ENCODE data around the gene ARHGEF26.
"Not testable (repeated sequence)": the region's sequence is repeated elsewhere in the genome, so short reads cannot be mapped to it uniquely, and the experiment has no call there.

The ARHGEF26 gene, protein sequence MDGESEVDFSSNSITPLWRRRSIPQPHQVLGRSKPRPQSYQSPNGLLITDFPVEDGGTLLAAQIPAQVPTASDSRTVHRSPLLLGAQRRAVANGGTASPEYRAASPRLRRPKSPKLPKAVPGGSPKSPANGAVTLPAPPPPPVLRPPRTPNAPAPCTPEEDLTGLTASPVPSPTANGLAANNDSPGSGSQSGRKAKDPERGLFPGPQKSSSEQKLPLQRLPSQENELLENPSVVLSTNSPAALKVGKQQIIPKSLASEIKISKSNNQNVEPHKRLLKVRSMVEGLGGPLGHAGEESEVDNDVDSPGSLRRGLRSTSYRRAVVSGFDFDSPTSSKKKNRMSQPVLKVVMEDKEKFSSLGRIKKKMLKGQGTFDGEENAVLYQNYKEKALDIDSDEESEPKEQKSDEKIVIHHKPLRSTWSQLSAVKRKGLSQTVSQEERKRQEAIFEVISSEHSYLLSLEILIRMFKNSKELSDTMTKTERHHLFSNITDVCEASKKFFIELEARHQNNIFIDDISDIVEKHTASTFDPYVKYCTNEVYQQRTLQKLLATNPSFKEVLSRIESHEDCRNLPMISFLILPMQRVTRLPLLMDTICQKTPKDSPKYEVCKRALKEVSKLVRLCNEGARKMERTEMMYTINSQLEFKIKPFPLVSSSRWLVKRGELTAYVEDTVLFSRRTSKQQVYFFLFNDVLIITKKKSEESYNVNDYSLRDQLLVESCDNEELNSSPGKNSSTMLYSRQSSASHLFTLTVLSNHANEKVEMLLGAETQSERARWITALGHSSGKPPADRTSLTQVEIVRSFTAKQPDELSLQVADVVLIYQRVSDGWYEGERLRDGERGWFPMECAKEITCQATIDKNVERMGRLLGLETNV

DNA sequence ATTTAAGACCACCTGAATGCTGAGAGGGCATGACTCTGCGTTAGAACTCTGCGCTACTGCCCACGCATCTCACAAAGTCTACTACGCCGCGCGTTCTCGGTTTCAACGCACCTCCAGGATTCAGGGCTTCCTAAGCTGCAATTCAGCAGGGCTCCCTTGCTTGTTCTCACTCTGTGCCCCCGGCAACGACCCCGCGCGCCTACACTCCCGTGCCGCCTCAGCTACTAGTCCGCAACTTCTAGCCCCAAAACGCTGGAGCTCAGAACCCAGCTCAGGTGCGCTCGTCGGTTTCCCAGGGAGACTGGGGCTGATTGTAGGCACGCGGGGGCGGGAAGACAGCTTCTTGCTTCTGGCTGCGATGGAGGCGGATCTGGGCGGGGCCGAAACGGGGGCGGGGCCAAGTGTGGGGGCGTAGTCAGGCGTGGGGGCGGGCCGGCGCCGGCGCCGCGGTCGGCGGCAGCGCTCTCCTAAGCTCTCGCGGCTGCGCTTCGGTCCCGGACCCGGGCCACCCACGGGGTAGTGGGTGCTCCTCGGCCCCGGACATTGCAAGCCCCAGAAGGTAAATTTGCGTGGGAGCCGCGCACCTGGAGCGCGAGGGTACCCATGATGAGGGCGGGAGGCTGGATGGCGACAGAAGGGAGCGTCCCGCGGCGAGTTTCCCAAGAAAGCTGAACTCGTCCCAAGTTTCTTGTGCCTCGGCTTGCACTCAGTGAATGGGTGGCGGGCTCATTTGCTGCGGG lies at the start of gene ARHGEF26:
Gene ARHGEF26, plus strand, starts transcription at position 430 of the 740 bp plus-strand sequence. CDS start 603 bp downstream, outside the sequence.
- peak; percentile 77 for DNase-seq

DNA sequence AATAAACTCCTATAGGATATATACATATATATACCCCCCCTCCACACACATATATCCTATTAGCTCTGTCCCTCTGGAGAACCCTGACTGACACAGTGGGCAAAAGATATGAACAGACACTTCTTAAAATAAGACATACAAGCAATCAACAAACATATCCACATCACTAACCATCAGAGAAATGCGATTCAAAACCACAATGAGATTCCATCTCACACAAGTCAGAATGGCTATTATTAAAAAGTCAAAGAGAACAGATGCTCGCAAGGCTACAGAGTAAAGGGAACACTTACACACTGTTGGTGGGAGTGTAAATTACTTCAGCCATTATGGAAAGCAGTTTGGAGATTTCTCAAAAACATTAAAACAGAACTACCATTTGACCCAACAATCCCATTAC lies 46.2 kb upstream of the ARHGEF26 start:
- DNase-seq: no peak

DNA sequence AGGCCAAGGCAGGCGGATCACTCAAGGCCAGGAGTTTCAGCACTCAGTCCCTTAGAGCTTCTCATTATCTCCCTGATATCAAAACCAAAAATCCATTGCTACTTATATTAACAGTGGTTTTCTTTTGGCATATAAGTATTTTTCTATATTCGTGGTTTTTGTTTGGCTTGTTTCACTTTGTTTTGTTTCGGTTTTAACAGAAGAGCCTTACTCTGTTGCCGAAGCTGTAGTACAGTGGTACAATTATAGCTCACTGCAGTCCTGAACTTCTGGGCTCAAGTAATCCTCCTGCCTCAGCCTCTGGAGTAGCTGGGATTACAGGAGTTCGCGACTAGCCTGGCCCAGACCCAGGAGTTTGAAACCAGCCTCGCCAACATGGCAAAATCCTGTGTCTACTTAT lies 42.5 kb upstream of the ARHGEF26 start:
- no peak for DNase-seq

DNA sequence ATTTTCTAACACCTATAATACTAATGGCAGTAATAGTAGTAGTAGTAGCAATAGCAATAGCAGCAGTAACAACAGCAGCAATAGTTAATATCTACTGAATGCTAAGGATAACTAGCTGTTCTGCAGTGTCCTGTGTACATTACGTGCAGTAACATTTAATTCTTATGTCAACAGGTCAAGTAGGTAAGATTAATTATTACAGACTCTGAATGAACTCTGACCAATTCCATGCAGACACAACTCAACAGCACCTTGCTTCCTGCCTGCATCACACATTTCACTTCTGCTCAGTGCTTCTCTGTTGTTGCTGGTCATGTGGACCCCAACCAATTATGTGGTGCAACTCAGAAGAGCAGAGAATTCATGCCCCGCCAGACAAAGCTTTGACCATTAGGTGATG lies 39.9 kb upstream of the ARHGEF26 start:
- no peak for DNase-seq

DNA sequence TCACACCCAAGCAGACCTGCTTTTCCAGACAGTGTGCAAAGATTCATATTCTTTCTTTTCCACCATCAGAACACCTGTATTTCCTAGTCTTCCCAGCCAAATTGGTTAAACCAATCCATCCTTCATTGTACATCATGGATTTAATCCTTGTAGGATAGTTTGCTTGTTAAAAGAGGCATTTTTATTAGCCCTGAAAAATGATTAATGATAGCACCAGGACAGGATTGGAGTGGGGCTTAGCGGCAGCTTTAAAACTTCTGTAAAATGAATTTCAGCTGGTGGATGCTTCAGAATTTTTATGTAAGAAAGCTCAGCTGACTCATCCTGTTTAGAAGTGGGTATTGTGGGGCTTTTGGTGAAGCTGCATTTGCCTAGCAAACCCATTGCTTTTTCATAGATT lies 36.1 kb upstream of the ARHGEF26 start:
- no peak for DNase-seq

DNA sequence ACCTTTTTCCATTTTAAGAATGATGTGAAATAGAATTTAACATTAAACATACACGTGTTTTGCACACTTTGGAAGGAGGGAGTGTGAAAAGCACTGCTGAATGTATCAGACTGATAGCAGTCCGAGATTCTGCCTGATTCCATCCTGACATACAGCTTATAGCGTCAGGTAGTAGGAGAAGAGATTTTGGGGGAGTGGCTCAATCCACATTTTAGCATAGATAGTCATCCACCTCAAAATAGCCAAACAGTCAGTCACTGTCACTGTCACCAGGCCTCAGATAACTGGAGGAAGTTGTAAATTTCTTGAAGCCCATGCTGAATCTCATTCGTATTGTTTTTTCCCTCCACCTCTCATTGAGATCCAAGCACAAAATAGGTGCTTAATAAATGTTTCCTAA lies 35.4 kb upstream of the ARHGEF26 start:
- DNase-seq: no peak

DNA sequence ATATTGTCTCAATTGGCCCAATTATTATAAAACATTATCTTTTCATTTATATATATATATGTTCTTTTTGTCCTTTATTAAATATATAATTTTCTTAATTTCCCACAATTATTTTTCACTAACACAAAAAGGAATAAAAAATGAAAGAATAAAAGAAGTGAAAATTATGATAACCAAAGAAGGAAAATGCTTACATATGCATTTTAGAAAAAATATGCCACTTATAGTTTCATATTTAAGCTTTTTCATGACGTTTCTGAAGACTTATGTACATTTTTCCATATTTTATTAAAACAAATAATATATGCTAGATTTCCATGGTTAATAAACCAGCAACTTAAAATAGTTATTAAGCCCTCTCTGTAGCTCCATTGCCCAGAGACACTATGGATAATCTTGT lies 34.9 kb upstream of the ARHGEF26 start:
- DNase-seq: no peak

DNA sequence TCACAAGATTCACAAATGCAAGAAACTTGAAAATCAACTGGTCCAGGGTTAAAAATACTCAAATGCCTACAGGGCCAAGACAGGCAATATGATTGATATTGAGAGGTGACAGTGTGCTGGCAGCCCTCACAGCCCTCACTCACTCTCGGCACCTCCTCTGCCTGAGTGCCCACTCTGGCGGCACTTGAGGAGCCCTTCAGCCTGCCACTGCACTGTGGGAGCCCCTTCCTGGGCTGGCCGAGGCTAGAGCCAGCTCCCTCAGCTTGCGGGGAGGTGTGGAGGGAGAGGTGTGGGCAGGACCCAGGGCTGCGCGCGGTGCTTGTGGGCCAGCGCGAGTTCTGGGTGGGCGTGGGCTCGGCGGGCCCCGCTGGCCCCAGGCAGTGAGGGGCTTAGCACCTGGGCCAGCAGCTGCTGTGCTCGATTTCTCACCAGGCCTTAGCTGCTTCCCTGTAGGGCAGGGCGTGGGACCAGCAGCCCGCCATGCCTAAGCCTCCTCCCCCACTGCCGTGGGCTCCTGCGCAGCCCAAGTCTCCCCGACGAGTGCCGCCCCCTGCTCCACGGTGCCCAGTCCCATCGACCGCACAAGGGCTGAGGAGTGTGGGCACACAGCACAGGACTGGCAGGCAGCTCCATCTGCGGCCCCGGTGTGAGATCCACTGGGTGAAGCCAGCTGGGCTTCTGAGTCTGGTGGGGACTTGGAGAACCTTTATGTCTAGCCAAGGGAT lies 33.3 kb upstream of the ARHGEF26 start:
- not testable (repeated sequence) for DNase-seq

DNA sequence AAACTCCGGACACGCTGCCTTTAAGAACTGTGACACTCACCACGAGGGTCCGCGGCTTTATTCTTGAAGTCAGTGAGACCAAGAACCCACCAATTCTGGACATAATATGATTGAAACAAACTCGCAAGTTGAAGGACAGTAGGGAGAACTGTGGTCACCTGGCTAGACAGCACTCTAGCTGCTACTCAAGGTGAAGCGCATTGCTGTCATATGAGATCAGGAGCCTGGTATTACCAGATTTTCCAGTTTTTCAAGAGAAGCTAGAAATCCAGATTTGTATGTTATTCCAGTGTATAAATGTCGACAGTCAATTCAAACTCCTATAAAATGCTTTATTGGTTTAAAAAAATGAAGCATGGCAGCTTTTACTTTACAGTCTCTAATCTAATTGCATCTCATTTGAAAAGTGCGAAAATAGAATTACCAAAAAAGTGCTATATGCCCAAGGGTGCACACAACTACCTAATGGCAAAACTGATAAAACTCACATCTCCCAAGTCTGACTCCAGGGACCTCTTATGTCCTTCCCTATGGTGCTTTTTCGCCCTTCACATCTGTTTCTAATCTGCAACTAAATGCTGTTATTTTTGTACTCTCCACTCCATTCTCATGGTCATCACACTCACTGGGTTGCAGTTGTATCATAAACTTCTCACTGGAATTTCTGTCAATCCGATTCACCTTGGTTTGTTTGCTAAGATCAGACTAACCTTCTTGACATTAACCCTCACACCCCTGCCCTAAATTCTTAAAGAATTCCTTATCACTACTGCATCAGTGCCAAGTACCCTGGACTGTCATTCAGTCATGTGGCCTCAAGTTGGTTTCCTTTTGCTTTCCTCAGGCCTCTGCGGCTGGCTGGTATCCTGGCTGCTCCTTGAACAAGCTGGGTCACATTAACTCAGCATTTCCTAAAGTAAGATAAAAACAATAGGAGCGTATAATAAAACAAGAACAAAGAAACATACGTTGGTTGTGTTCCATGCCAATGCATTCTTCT lies 31.5 kb upstream of the ARHGEF26 start:
- no peak for DNase-seq

DNA sequence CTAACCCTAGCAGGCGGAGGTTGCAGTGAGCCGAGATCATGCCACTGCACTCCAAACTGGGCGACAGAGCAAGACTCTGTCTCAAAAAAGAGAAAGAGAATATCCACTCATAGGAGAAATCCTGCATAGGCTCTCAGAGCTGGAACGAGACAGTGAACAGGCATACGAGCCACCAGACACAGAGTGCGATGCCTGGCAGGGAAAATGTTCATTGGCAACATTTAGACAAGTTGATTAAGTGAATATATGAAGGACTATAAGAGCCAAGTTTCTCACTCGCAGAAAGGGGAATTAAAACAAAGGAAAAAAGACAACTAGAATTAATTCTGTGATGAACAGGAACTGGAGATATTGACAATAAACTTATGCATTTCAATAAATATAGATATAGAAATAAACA lies 27.1 kb upstream of the ARHGEF26 start:
- no peak for DNase-seq

DNA sequence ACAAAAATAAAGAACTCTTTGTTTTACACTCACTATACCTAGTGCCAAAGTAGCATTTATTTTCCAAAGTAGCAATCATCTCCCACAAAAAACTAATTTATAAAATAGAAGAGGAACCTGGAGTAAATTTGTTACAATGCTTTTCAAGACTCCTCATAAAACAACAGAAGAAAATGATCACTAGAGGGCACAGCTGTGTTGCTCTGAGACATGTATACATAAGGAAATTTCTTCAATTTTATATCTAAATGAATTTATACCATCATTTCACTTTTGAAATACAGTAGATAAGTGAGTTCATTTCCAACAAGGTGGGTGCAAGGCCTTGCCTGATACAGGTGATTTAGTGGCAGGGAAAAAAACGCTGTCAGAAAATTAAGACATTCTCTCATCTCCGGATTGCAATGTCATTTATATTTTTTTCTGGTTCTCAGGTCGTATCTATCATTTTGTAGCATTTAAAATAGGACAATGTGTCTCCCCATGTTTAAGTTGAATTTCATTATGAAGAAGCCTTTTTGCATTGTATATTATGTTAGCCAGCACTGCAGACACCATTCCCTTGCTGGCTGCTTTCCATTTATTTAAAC lies 25.3 kb upstream of the ARHGEF26 start:
- DNase-seq: no peak

DNA sequence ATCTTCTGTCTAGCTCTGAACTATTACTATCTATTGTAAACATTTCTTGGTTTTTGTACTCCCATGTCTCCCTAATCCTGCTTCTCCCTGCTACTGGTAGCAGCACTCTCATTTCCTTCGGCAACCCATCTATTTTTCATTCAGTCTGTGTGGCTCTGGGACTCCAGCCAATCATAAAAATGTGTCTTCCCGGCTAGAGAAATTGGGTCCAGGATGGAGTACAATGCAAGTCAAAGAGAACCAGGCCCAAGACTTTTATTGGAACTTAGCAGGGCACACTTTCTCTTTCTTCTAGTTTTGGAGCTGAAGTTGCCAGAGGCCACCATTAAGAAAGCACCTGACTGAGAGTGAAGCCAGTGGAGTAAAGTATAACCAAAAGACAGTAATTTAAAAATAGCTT lies 22.8 kb upstream of the ARHGEF26 start:
- DNase-seq: no peak

DNA sequence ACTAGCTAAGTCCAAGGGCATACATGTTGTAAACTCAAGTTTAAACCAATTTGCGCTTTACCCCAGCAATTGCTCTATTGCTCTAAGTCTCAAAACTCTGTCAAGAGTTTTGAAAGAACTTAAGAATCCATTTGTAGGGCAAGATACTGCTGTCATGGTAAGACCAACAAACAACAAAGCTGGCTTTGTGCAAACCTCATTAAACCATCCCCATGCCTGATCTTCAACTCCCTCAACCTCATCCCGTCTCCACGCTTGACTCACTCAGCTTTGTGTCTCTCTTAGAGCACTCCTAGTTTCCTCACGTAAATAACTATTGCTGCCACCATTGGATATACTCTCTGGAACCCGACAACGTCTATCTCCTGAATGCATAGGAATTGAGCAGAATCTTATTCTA lies 20.6 kb upstream of the ARHGEF26 start:
- no peak for DNase-seq

DNA sequence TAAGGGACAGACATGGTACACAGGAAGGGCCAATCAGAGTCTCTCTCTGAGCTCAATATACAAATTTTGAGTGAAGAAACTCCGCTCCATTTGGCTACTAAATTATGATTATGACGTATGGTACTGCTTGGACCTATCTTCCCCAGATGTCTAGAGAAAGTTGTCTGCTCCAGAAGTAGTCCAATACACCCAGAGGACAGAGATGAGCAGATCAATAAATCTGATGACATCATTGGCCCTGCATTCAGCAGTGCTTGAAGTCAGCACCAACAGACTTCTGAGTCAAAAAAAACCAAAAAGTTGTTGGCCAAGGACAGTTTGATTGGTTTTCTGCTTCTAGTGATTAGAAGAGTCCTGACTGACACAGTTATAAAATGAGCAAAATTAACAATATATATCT lies 19.9 kb upstream of the ARHGEF26 start:
- no peak for DNase-seq

DNA sequence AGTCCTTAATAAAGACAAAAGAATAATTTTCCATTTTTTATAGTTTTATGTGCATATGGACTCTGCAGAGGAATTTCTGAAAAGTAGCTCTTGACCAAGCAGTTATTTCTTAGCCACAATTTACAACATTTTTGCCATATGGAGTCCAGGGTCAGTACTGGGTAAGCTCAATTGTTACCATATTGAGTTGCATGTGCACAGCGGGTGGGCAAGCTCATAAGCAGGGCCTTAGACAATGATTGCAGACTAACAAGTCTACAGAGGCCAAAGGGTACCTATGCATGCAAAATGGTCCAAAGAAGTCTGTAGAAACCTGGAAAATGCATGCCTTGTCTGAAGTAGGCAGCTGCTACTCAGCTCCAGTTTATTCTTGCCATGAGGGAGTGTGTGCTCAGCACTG lies 19.0 kb upstream of the ARHGEF26 start:
- no peak for DNase-seq

DNA sequence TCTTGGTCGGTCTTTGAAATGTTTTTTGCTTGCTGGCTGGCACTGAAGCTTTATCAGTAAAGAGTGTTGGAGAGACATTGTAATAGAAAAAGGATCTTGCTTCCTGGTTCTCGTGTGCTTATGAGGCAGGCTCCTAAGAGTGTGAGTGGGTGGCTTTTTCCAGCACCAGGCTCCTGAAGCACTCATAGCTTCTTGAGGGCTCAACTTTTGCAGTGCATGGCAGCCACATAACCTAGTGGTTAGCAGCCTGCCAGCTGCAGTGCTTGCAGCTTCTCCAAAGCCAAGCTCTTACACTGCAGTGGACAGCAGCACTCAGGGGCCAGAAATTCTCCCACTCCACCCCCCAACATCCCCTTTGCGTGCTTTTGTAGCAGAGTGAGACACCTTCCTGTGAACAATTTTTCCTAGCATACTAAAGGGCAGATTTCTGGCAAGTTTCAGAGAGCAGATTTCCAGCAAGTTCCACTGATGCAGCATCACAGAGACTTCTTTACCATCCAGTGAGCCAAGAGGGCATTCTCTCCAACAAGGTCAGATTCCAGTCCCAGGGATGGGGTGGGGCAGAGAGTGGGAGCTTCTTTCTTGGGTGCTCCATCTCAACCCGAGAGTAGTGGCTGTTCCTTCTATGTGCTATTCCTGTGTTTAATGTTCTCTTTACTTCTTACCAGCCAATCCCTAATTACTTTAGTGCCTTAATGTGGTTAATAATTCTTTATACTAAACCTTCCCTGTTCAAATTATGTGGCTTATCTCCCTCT lies 15.8 kb upstream of the ARHGEF26 start:
- no peak for DNase-seq

DNA sequence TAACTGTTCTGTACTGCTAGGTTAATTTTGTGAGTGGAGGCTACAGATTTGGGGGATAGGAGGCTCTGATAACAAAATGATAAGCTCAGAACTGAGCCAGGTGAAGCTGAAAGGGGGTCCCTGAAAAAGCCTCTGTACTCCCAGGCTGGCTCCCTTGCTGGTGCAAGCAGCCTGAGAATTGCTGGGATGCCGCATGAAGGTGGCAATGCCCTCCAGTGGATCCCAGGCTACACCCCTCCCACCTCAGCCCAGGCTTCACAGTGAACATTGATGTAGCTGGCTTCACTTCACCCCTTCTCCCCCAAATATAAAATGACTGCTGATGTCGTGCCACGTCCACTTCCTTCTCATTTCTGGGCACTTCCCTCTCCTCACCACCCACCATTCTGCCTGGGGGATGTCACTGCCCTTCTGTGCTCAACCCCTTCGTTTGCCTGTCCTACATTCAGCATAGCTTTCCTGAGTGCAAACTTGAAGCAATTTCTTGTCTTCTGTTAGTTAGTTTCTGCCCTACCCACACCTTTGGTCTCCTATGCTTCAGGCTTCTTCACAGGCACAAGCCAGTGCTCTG lies 9.7 kb upstream of the ARHGEF26 start:
- DNase-seq: no peak

DNA sequence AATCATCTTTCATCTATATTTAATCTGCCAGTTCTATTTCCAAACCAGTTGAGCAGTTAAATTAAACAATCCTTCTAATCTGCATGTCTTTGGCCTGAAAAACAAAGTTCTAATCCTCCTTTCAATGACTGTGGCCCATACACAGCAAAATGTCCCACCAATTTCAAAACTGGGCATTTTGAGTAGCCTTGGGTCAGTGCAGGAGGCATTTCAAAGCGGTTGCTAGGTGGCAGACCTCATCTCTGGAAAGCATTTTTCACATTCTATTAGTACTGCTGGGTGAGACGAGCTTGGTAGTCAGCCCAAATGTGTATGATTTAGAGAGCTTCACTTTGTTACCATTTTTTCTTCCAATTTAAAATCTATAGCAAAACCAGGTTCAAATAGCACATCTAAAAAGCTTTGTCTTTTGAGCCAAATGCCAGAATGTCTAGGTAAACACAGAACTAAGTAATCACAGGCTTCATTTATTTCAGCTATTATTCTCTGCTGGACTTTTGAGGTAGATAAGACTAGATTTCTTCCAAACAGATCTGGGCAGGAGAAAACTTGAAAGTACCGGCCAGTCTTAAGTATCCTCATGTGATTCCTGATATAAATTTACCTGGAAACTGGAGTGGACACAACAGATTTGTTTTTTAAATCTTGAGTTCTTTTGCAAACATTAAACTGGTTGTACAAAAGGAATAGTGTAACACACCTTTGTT lies 8.9 kb upstream of the ARHGEF26 start:
- DNase-seq: no peak

DNA sequence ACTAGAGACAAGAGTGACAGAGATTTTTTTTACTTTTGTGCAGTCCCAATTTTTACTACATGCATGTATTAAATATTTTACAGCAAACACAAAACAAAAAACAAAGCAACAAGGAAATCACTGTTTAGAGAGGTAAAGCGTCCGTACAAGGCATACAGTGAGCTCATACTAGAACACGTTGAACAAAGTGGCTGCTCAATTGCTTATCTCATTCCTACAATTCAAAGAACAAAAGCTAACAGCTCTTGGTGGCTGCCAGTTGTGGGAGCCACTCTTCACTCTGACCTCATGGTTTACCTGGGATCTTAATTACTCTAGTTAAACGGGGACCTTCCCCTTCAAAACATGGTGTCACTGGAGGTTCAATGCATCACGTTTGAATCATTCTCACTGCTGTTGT lies 7.6 kb upstream of the ARHGEF26 start:
- DNase-seq: no peak

Measured in CD4-positive, alpha-beta T cell treated with Interleukin-17A for 4 hours (primary cell).